ENCODE measurements around the gene VSIG10L.

The VSIG10L gene

DNA sequence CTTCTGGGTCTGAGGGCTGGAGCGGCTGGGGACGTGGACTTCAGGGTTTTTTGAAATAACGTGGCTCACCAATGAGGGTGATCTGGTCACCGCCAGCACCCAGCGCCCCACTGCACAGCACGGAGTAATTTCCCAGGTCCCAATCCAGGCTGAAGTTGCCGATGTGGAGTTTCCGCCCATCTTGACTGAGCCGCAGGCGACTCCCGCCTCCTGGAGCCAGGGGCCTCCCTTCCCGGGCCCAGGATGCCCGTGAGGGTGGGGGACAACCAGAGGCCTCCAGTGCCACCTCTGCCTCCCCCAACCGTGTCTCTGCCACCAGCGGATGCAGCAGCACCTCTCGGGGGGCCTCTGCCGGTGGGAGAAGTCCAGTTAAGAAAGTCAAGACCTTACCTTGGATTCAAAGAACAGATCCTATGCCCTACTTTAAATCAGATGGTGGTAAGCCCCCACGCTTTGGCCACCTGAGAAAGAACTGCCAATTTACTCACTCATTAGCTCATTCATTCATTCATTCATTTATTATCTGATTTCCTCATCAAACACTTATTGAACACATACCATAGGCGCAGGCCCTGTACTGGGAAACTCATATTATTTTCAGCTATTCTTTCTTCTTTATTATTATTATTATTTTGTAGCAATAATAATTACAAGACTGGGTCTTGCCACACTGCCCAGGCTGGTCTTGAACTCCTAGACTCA, 3.9 kb downstream of the VSIG10L start:
- TF ChIP-seq, protein P1, sequence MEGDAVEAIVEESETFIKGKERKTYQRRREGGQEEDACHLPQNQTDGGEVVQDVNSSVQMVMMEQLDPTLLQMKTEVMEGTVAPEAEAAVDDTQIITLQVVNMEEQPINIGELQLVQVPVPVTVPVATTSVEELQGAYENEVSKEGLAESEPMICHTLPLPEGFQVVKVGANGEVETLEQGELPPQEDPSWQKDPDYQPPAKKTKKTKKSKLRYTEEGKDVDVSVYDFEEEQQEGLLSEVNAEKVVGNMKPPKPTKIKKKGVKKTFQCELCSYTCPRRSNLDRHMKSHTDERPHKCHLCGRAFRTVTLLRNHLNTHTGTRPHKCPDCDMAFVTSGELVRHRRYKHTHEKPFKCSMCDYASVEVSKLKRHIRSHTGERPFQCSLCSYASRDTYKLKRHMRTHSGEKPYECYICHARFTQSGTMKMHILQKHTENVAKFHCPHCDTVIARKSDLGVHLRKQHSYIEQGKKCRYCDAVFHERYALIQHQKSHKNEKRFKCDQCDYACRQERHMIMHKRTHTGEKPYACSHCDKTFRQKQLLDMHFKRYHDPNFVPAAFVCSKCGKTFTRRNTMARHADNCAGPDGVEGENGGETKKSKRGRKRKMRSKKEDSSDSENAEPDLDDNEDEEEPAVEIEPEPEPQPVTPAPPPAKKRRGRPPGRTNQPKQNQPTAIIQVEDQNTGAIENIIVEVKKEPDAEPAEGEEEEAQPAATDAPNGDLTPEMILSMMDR (IDR thresholded peaks at IDR 0.05; ENCODE audit: low read depth, low read length), result no peak
- no peak overlapping the region for H3K4me3 ChIP-seq (replicated peaks in 1 of 2; ENCODE audit: low read depth in 2 of 2, low read length in 2 of 2)
- DNase-seq (ENCODE audit: low read depth in 2 of 2), result no peak

DNA sequence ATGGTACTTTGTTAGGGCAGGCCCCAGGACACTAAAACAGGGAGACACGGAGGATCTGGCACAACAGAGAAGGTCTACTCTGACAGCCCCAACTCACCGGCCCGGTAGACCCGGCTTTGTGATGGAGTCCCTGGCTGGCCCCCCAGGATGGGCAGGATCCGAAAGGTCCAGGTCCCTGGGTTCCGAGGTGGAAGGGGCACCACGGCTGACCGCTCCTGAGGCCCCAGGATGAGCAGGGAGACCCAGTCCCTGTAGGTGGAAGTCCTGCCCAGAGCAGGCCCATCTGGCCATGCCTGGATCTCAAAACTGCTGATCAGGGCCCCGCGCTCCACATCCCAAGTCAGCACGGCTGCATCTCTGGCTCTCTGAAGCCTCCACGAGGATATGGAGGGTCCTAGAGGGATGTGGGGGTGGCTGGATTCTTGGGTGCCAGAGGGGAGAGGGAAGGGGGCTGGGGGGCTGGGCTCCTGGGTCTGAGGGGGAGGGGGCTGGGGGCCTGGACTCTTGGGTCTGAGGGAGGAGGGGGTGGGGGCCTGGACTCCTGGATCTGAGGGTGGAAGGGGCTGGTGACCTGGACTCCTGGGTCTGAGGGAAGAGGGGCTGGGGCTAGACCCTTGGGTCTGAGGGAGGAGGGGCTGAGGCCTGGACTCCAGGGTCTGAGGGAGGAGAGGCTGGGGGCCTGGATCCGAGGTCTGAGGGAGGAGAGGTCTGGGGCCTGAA, 4.6 kb downstream of the VSIG10L start:
- TF ChIP-seq, protein P1 (IDR thresholded peaks at IDR 0.05; ENCODE audit: low read depth, low read length), result no peak
- no peak overlapping the region for H3K4me3 ChIP-seq (replicated peaks in 1 of 2; ENCODE audit: low read depth in 2 of 2, low read length in 2 of 2)
- no peak for DNase-seq (ENCODE audit: low read depth in 2 of 2)

DNA sequence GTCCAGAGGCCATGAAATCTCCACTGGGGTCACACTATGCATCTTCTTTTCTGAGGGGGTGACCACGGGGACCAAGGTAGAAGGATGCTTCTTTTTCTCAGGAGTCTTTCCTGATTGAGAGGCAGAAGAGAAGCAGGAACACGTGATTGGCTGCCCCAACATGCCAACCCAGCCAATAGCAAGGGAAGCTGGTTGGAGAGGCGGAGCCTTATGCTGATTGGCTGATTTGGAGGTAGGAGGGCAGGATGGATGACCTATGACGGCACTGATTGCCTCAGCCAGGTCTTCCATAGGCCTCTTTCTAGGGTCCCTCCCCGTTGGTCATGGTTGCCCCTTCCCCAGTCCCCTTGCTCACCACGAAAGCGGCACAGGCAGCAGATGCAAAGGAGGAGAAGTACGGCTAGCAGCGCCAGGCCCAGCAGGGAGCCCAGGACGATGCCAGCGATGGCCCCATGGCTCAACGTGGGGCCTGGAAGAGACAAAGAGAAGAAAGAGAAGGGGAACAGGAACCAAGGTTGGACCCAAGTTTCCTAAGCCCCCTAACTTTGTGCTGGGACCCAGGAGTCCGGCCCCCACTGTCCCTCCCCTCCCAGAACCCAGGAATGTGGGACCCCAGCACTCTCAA, 8.0 kb downstream of the VSIG10L start:
- TF ChIP-seq, protein P1 (IDR thresholded peaks at IDR 0.05; ENCODE audit: low read depth, low read length), result no peak
- H3K4me3 ChIP-seq (replicated peaks in 1 of 2; ENCODE audit: low read depth in 2 of 2, low read length in 2 of 2), result no peak overlapping the region
- peak in 1 of 2 donors; percentile 14 for DNase-seq (ENCODE audit: low read depth in 2 of 2)

- TF ChIP-seq, protein P1 (IDR thresholded peaks at IDR 0.05; ENCODE audit: low read depth, low read length), result no peak
- no peak overlapping the region for H3K4me3 ChIP-seq (replicated peaks in 1 of 2; ENCODE audit: low read depth in 2 of 2, low read length in 2 of 2)
- DNase-seq (ENCODE audit: low read depth in 2 of 2), result no peak
These were observed 10.2 kb downstream of the VSIG10L start for GRCh38 chr19:51331716-51332115.

DNA sequence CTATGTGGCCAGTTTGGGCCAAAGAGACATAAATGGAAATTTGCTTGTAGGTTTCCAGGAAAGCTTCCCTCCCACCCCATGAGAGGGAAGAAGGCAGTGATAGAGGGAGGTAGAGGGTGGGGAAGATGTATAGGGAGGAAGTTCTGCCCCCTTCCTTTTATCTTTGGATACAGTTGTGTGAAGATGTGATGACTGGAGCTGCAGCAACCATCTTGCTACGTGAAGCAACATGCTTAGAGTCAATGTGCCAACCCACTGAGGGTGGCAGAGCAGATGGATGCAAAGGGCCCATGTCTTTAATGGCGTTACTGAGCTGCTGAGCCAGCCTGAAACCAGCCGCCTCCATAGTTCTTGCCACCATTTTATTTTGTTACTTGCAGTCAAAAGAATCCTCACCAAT, 10.7 kb downstream of the VSIG10L start:
- TF ChIP-seq, protein P1 (IDR thresholded peaks at IDR 0.05; ENCODE audit: low read depth, low read length), result no peak

GRCh38 chr19:51330366-51330765, 11.6 kb downstream of the VSIG10L start:
- DNase-seq (ENCODE audit: low read depth in 2 of 2), result no peak
- TF ChIP-seq, protein P1 (IDR thresholded peaks at IDR 0.05; ENCODE audit: low read depth, low read length), result no peak
- H3K4me3 ChIP-seq (replicated peaks in 1 of 2; ENCODE audit: low read depth in 2 of 2, low read length in 2 of 2), result no peak overlapping the region

More for the DNA sequence above, 10.7 kb downstream of the VSIG10L start:
- no peak overlapping the region for H3K4me3 ChIP-seq (replicated peaks in 1 of 2; ENCODE audit: low read depth in 2 of 2, low read length in 2 of 2)
- DNase-seq (ENCODE audit: low read depth in 2 of 2), result no peak
